DOHH2 (cell line): Measurements from ENCODE around the gene COL1A2.

Experiments used
- H3F3A ChIP-seq: fragments of 200-600 bp; sonication (generic), shearing (Covaris generic); 2 replicates; pipeline ENCODE4 v1.6.0; 2016; ENCODE audit warnings: antibody characterized with exemption, mild to moderate bottlenecking; ENCODE audit not compliant: control insufficient read depth, insufficient read depth
- H3K27ac ChIP-seq: fragments of 200-600 bp; sonication (generic); 2 replicates; pipeline ENCODE4 v1.5.1; 2014; ENCODE audit warnings: low read depth, mild to moderate bottlenecking, low read length, moderate library complexity
- H3K27me3 ChIP-seq: fragments of 200-600 bp; sonication (generic); 2 replicates; pipeline ENCODE4 v1.6.1; 2014; ENCODE audit warnings: mild to moderate bottlenecking, low read length, mixed read lengths; ENCODE audit not compliant: control insufficient read depth
- H3K36me3 ChIP-seq: fragments of 200-600 bp; sonication (generic); 2 replicates; pipeline ENCODE4 v1.6.1; 2014; ENCODE audit warnings: mild to moderate bottlenecking, low read length, moderate library complexity, mixed read lengths; ENCODE audit not compliant: control insufficient read depth
- H3K4me1 ChIP-seq: fragments of 200-600 bp; sonication (generic); 2 replicates; pipeline ENCODE4 v1.6.1; 2014; ENCODE audit warnings: mild to moderate bottlenecking, low read length, mixed read lengths; ENCODE audit not compliant: control insufficient read depth
- H3K4me2 ChIP-seq: fragments of 200-600 bp; sonication (generic); 2 replicates; pipeline ENCODE4 v1.6.0; 2014; ENCODE audit warnings: mild to moderate bottlenecking, low read length, moderate library complexity
- H3K4me3 ChIP-seq: fragments of 200-600 bp; sonication (generic); 2 replicates; pipeline ENCODE4 v1.5.1; 2014; ENCODE audit warnings: mild to moderate bottlenecking, low read length, mixed read lengths
- H3K79me2 ChIP-seq: fragments of 200-600 bp; sonication (generic); 2 replicates; pipeline ENCODE4 v1.6.1; 2014; ENCODE audit warnings: mild to moderate bottlenecking, low read length, mixed read lengths; ENCODE audit not compliant: control insufficient read depth
- H3K9me2 ChIP-seq: fragments of 200-600 bp; sonication (generic); replicated peaks from 2 replicates; pipeline ENCODE4 v1.6.1; 2014; ENCODE audit warnings: mild to moderate bottlenecking, low read length, mixed read lengths; ENCODE audit not compliant: control insufficient read depth
- H3K9me3 ChIP-seq: fragments of 200-600 bp; sonication (generic); 2 replicates; pipeline ENCODE4 v1.6.1; 2014; ENCODE audit warnings: antibody characterized with exemption, low read length, mixed read lengths; ENCODE audit not compliant: control insufficient read depth, insufficient read depth
- H4K20me1 ChIP-seq: fragments of 200-600 bp; sonication (generic); 2 replicates; pipeline ENCODE4 v1.6.0; 2014; ENCODE audit warnings: low read depth, mild to moderate bottlenecking, antibody characterized with exemption, low read length, moderate library complexity; ENCODE audit not compliant: control insufficient read depth, insufficient read depth
- EZH2phosphoT487 ChIP-seq: fragments of 200-600 bp; sonication (generic); IDR thresholded peaks from 2 replicates; pipeline ENCODE4 v1.6.1; 2017; ENCODE audit warnings: borderline replicate concordance, mild to moderate bottlenecking, antibody characterized with exemption, low read length, moderate library complexity, mixed read lengths
- TF ChIP-seq, protein P1 (sequence below): fragments of 200-600 bp; sonication (generic); IDR thresholded peaks from one replicate; pipeline ENCODE4 v1.5.1; 2014; ENCODE audit warnings: antibody characterized with exemption, mild to moderate bottlenecking, low read depth, low read length; ENCODE audit not compliant: poor library complexity, severe bottlenecking

COL1A2 gene

DNA sequence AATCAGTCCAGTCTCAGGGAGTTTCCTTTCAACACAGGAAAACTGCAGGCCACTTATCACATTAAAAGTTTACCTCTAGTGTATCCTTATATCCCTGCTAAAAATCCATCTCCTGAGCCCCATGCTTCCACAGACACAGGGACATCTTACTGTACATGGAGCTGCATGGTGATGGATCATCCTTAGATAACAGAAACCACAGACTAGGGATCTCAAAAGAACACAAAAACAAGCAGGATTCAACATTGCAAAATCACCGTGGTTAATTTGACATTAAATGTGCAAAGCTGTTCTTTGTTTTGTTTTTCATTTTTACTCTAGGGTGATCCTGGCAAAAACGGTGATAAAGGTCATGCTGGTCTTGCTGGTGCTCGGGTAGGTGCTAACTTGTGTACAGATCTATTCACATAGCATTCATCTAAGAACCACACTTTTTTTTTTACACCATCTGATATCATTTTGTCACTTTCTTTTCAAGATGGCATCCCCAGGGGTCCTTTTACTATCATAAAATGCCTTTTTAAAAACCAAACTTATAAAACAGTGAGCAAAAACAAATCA lies 18.1 kb downstream of the COL1A2 start:
- H3K9me2 ChIP-seq = no peaks in the 10 kb centered on the region
- no peaks in the 10 kb centered on the region for H3K9me3 ChIP-seq
- no peak overlapping the region for H3K4me3 ChIP-seq
- H3F3A ChIP-seq = no peaks in the 10 kb centered on the region
- no peak overlapping the region for H3K27ac ChIP-seq
- TF ChIP-seq EZH2phosphoT487 = no peak
- TF ChIP-seq, protein P1, sequence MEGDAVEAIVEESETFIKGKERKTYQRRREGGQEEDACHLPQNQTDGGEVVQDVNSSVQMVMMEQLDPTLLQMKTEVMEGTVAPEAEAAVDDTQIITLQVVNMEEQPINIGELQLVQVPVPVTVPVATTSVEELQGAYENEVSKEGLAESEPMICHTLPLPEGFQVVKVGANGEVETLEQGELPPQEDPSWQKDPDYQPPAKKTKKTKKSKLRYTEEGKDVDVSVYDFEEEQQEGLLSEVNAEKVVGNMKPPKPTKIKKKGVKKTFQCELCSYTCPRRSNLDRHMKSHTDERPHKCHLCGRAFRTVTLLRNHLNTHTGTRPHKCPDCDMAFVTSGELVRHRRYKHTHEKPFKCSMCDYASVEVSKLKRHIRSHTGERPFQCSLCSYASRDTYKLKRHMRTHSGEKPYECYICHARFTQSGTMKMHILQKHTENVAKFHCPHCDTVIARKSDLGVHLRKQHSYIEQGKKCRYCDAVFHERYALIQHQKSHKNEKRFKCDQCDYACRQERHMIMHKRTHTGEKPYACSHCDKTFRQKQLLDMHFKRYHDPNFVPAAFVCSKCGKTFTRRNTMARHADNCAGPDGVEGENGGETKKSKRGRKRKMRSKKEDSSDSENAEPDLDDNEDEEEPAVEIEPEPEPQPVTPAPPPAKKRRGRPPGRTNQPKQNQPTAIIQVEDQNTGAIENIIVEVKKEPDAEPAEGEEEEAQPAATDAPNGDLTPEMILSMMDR = no peak
- H3K79me2 ChIP-seq = no peaks in the 10 kb centered on the region
- no peaks in the 10 kb centered on the region for H3K4me1 ChIP-seq
- peaks cover 19% of the 10 kb centered on the region for H3K27me3 ChIP-seq
- no peaks in the 10 kb centered on the region for H3K36me3 ChIP-seq
- no peaks in the 10 kb centered on the region; the same call in 1 of the 2 replicates for H4K20me1 ChIP-seq
- H3K4me2 ChIP-seq = no peak overlapping the region

DNA sequence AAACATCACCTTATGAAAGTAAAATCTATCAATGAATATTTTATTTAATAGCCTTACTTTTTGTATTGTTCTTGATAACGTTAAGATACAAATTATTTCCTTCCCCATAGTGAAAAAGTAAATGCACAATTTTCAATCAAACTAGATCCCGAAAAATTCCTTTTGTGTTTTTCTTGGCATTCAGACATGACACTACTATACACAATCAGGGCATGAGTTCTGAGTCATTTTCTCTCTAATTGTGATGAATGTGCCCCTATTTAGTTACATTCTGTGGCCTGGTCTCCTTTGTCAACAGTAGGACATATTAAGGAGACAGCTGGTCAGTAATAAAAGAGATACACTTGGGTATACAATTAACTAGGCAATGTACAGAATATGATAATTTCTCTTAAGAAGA lies 19.8 kb downstream of the COL1A2 start:
- Histone ChIP-seq H3K79me2 (no peaks in the 10 kb centered on the region), H3K27me3 (peaks cover 23% of the 10 kb centered on the region), H4K20me1 (no peaks in the 10 kb centered on the region; the same call in 1 of the 2 replicates), H3F3A (no peaks in the 10 kb centered on the region), H3K9me2 (no peaks in the 10 kb centered on the region), H3K9me3 (no peaks in the 10 kb centered on the region), H3K36me3 (no peaks in the 10 kb centered on the region), H3K4me3 (no peak overlapping the region), H3K27ac (no peak overlapping the region), H3K4me1 (no peaks in the 10 kb centered on the region), H3K4me2 (no peak overlapping the region)
- TF ChIP-seq, protein P1 = no peak
- TF ChIP-seq EZH2phosphoT487 = no peak

DNA sequence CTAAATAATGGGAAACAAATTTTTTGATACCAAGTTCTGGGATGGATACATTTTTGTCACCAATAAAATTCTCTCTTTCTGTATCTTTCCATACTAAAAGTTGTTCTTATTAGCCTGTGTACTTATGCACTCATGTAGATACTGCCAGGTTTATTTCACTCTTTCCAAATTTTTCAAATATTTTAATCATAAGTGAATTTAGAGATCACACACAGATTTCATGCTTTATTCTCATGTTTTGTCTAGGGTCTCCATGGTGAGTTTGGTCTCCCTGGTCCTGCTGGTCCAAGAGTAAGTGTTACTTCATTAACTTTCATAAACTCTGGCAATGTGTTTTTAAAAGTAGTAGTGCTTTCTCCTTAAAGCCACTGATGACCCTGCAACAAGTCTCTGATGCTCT lies 20.3 kb downstream of the COL1A2 start:
- H3K27ac ChIP-seq = no peak overlapping the region

More for the DNA sequence above, 20.3 kb downstream of the COL1A2 start:
- H3K4me3 ChIP-seq = no peak overlapping the region
- H4K20me1 ChIP-seq = no peaks in the 10 kb centered on the region; the same call in 1 of the 2 replicates
- H3K36me3 ChIP-seq = no peaks in the 10 kb centered on the region
- no peaks in the 10 kb centered on the region for H3K9me3 ChIP-seq
- H3K4me1 ChIP-seq = no peaks in the 10 kb centered on the region
- no peaks in the 10 kb centered on the region for H3K79me2 ChIP-seq
- no peak for TF ChIP-seq EZH2phosphoT487
- TF ChIP-seq, protein P1 = no peak
- no peak overlapping the region for H3K4me2 ChIP-seq
- peaks cover 24% of the 10 kb centered on the region for H3K27me3 ChIP-seq
- no peaks in the 10 kb centered on the region for H3K9me2 ChIP-seq
- H3F3A ChIP-seq = no peaks in the 10 kb centered on the region
